Activated B cell treated with CpG ODN at 0.5 μM for 24 hours (primary cell): ENCODE measurements around the gene RAB11FIP4. TPM values are rescaled to one million over a fixed set of nuclear protein-coding genes. Genes with fewer than 3 reads are reported as not detected.

ENCODE experiments used
- ATAC-seq: fragments of 200-7000 bp; cut with Tn5 transposase; one replicate; pipeline ENCODE4 v1.10.0; 2021; ENCODE audit warnings: low read depth, mild to moderate bottlenecking, moderate library complexity
- CTCF ChIA-PET: fragments of 350-600 bp; sonication (Branson Sonifier 250); formaldehyde crosslinking; loops from one replicate; lab custom pipeline; 2021; ENCODE audit warnings: antibody characterized with exemption; lab: Charles Lee
- POLR2A ChIA-PET: fragments of 350-600 bp; sonication (Branson Sonifier 250); formaldehyde crosslinking; loops from one replicate; lab custom pipeline; 2021; ENCODE audit warnings: antibody characterized with exemption; lab: Charles Lee
- DNase-seq: peaks from one replicate; pipeline ENCODE4 v3.0.0; 2022
- H3K27ac Mint-ChIP-seq: one replicate; pipeline ENCODE4 v1.8.0; 2020; ENCODE audit warnings: mixed read lengths
- H3K27me3 Mint-ChIP-seq: one replicate; pipeline ENCODE4 v1.8.0; 2021; ENCODE audit warnings: mixed read lengths
- H3K36me3 Mint-ChIP-seq: one replicate; pipeline ENCODE4 v1.8.0; 2021; ENCODE audit warnings: low read depth, mixed read lengths
- H3K4me1 Mint-ChIP-seq: one replicate; pipeline ENCODE4 v1.8.0; 2021; ENCODE audit warnings: mixed read lengths
- H3K4me3 Mint-ChIP-seq: one replicate; pipeline ENCODE4 v1.8.0; 2020; ENCODE audit warnings: mild to moderate bottlenecking, mixed read lengths
- H3K9me3 Mint-ChIP-seq: one replicate; pipeline ENCODE4 v1.8.0; 2020; ENCODE audit warnings: mixed read lengths
- CTCF ChIP-seq: fragments of 200-600 bp; IDR thresholded peaks from one replicate; pipeline ENCODE4 v1.8.0; 2022; ENCODE audit warnings: antibody characterized with exemption, mild to moderate bottlenecking
- intact Hi-C: fragments of 100-400 bp; cut with micrococcal nuclease; formaldehyde crosslinking; loops from one replicate; pipeline ENCODE4 v1.15.1; 2024
- total RNA-seq: library from RNA; stranded (reverse); gene quantifications from 2 replicates; pipeline ENCODE4 v1.2.3, GENCODE V29; 2022

The RAB11FIP4 gene
- total RNA-seq, 1 donor from 2014 or later: 43.2 TPM

- POLR2A ChIA-PET: no interaction called here
- DNase-seq (no peak), ATAC-seq (no peak)
- CTCF ChIA-PET: interaction anchor here (0.6 kb wide), 1 partner anchor 205 kb away, joined by 3 read pairs; no protein-coding TSS in a partner anchor
- peaks cover 6% of the 10 kb centered on the region for H3K4me1 Mint-ChIP-seq
- H3K27me3 Mint-ChIP-seq: peaks cover 7% of the 10 kb centered on the region
- intact Hi-C loops: no loop called here
- no peak overlapping the region for H3K27ac Mint-ChIP-seq
- no peak for TF ChIP-seq CTCF
- no peaks in the 10 kb centered on the region for H3K36me3 Mint-ChIP-seq
- no peaks in the 10 kb centered on the region for H3K9me3 Mint-ChIP-seq
- no peak overlapping the region for H3K4me3 Mint-ChIP-seq
Measured at GRCh38 chr17:31413874-31414549, 22.5 kb downstream of the RAB11FIP4 start.

- Mint-ChIP-seq H3K4me3 (no peak overlapping the region), H3K27me3 (peaks cover 6% of the 10 kb centered on the region), H3K27ac (no peak overlapping the region), H3K36me3 (no peaks in the 10 kb centered on the region), H3K9me3 (no peaks in the 10 kb centered on the region), H3K4me1 (peaks cover 6% of the 10 kb centered on the region)
- no peak for ATAC-seq
- intact Hi-C loops: no loop called here
- ChIA-PET POLR2A (no interaction called here), CTCF (interaction anchor here (0.6 kb wide), 1 partner anchor 205 kb away, joined by 3 read pairs; no protein-coding TSS in a partner anchor)
- no peak for DNase-seq
- no peak for TF ChIP-seq CTCF
Measured at GRCh38 chr17:31414550-31414918, 23.1 kb downstream of the RAB11FIP4 start.

GRCh38 chr17:31415004-31415454, 23.6 kb downstream of the RAB11FIP4 start:
- ATAC-seq (peak; percentile 47), DNase-seq (no peak)
- Mint-ChIP-seq H3K4me1 (peaks cover 6% of the 10 kb centered on the region), H3K4me3 (no peak overlapping the region), H3K36me3 (no peaks in the 10 kb centered on the region), H3K9me3 (no peaks in the 10 kb centered on the region), H3K27me3 (peaks cover 1% of the 10 kb centered on the region), H3K27ac (no peak overlapping the region)
- ChIA-PET POLR2A (no interaction called here), CTCF (no interaction called here)
- intact Hi-C loops: no loop called here
- no peak for TF ChIP-seq CTCF

- no peak for DNase-seq
- Mint-ChIP-seq H3K9me3 (no peaks in the 10 kb centered on the region), H3K27me3 (no peaks in the 10 kb centered on the region), H3K4me1 (peaks cover 6% of the 10 kb centered on the region), H3K27ac (no peak overlapping the region), H3K36me3 (no peaks in the 10 kb centered on the region), H3K4me3 (no peak overlapping the region)
- intact Hi-C loops: no loop called here
- CTCF ChIA-PET: no interaction called here
- POLR2A ChIA-PET: no interaction called here
- no peak for ATAC-seq
- no peak for TF ChIP-seq CTCF
Measured at GRCh38 chr17:31415640-31416502, 24.4 kb downstream of the RAB11FIP4 start.

- DNase-seq (no peak), ATAC-seq (no peak)
- Mint-ChIP-seq H3K27ac (no peak overlapping the region), H3K27me3 (no peaks in the 10 kb centered on the region), H3K9me3 (no peaks in the 10 kb centered on the region), H3K36me3 (no peaks in the 10 kb centered on the region), H3K4me1 (peaks cover 6% of the 10 kb centered on the region), H3K4me3 (no peak overlapping the region)
- intact Hi-C loops: no loop called here
- ChIA-PET CTCF (no interaction called here), POLR2A (no interaction called here)
- TF ChIP-seq CTCF: no peak
Measured at GRCh38 chr17:31416503-31416923, 25.0 kb downstream of the RAB11FIP4 start.
